Measurements from ENCODE around the gene ARMC2.

ARMC2 gene

DNA sequence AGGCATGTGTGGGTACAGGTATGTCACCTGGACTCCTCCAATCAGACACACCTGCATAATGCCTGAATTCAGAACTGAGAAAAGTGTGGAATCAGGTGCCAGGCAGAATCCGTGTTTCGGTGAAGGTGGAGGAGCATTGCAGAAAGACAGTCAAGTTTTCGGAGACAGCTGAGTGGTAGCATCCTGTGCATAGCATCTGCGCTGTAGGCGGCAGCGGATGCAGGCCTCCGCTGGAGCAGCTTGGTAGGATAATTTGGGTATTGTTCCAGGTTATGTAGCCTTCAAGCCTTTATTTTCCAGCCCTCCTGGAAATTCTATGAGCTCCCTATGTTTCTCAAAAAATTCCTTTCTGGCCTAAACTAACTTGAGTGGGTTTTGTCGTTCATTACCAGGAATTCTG lies 15.5 kb upstream of the ARMC2 start:
- TF ChIP-seq CTCF (IDR thresholded peaks at IDR 0.05): no peak

GRCh38 chr6:108835218-108835850 lies 12.9 kb upstream of the ARMC2 start:
- peak; percentile 77 for TF ChIP-seq CTCF (IDR thresholded peaks at IDR 0.05)
- H3K4me3 ChIP-seq: no peak overlapping the region
- peak overlapping the region; percentile 24 to 54 for H3K27ac ChIP-seq
- peak; percentile 90 for DNase-seq (ENCODE audit: low spot score)

More for the DNA sequence above, 15.5 kb upstream of the ARMC2 start:
- no peak for DNase-seq (ENCODE audit: low spot score)
- Histone ChIP-seq H3K4me3 (no peak overlapping the region), H3K27ac (no peak overlapping the region)

DNA sequence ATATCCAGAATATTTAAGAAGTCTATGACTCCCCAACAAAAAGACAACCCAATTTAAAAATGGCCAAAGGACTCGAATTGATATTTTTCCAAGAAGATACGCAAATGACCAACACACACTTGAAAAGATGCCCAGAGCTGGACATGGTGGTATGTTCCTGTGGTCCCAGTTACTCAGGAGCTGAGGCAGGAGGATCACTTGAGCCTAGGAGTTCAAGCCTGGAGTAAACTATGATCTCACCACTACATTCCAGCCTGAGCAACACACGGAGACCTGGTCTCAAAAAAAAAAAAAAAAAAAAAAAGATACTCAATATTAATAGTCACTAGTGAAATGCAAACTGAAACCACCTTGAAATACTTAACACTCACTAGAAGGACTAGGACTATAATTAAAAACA lies 12.2 kb upstream of the ARMC2 start:
- H3K27ac ChIP-seq: no peak overlapping the region
- no peak for DNase-seq (ENCODE audit: low spot score)

DNA sequence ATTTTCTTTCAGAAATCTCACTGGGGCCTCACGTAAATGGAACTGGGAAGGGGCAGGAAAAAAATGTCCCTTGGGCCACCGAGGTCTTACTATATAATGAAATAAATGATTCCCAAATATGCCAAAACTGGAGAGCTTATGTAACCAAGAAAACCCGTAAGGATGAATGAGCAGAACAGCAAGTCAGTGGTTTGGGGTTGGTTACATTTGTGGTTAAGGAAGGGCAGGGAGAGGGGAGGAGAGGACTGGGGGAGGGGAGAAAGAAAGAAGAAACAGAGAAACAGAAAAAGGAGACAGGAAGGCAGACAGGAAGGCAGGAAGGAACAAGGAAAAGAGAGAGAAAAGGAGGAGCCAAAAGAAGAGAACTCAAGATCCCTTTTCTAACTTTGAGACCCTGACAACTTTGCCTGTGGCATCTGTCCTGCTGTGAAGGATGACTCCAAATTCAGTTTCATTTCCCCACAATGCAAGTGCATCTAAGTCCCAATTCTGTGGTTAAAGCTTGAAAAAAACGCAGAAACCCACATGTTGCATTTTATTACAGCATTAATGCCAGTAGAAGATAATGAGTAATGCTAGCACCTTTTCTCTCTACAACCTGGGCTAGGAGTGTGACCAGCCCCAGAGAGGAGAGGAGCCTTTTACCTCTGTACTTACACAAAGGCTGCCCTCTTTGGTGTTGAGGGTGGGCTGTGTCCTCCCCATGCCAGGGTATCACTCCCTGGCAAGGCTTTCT lies 10.8 kb upstream of the ARMC2 start:
- H3K27ac ChIP-seq: no peak overlapping the region
- TF ChIP-seq CTCF (IDR thresholded peaks at IDR 0.05): no peak
- no peak overlapping the region for H3K4me3 ChIP-seq
- DNase-seq (ENCODE audit: low spot score): no peak

More for the DNA sequence above, 12.2 kb upstream of the ARMC2 start:
- no peak overlapping the region for H3K4me3 ChIP-seq
- TF ChIP-seq CTCF (IDR thresholded peaks at IDR 0.05): no peak

DNA sequence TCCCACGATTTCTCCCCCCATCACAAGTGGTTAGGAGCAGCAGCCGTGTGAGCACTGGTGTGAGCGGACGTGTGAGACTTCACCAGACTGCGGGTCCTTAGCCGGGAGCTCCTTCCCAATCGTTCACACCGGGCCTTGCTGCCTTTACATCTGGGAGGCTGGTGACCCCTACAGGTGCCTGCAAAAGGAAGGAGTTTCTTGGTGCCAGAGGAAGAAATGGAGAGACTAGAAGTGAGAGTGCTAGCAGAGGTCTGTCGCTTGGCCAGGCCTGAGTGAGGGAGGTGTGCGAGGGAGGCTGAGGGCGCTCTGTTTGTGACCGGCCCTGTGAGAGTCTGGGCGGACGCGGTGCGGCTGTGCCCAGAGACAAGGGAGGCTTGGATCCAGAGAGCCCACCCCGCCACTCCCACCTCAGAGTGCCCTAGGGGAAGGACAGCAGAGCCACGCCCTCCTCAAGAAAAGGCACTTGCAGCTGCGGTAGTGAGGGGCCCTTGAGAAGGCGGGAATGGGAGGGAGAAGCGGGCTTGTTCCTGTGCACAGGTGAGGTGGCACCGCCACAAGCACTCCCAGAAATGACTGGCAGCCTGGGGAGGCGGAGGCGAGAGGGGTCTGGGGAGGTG lies 10.0 kb upstream of the ARMC2 start:
- DNase-seq (ENCODE audit: low spot score): no peak
- Histone ChIP-seq H3K27ac (no peak overlapping the region), H3K4me3 (no peak overlapping the region)
- TF ChIP-seq CTCF (IDR thresholded peaks at IDR 0.05): no peak

GRCh38 chr6:108839083-108839642 lies 9.1 kb upstream of the ARMC2 start:
- TF ChIP-seq CTCF (IDR thresholded peaks at IDR 0.05): no peak
- Histone ChIP-seq H3K27ac (no peak overlapping the region), H3K4me3 (no peak overlapping the region)
- DNase-seq (ENCODE audit: low spot score): no peak

Measured in coronary artery (tissue), 2 donors.